Stimulated activated naive CD8-positive, alpha-beta T cell treated with anti-CD3 and anti-CD28 coated beads, Interleukin-15, Interleukin-2, amounts not matched to agents 100 U/mL and 50 U/mL, for 24 hours (primary cell): ENCODE data around the gene TIMM8A.
"Not testable (repeated sequence)": the region's sequence is repeated elsewhere in the genome, so short reads cannot be mapped to it uniquely, and the experiment has no call there.

ENCODE experiments used
- ATAC-seq: fragments of 150-1000 bp; cut with Tn5 transposase; one replicate; pipeline ENCODE4 v1.10.0; 2021
- DNase-seq: peaks from one replicate; pipeline ENCODE4 v3.0.0; 2021

The TIMM8A gene

DNA sequence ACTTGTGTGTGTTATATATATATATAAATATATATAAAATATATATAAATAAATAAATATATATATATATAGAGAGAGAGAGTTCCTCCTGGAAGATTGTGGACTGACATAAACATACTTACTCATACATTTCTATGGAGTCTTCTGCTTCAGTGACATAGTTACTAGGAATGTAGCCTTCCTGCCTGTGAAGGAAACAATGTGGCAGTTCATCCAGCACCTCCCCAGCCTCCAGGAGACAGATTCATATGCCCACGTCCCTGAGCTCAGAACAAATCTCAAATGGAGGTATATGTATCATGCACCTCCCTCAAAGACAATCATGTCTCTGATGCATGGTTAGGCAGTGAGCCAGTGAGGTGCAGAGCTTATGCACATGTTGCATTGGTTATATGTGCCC lies 11.4 kb upstream of the TIMM8A start:
- no peak for ATAC-seq

DNA sequence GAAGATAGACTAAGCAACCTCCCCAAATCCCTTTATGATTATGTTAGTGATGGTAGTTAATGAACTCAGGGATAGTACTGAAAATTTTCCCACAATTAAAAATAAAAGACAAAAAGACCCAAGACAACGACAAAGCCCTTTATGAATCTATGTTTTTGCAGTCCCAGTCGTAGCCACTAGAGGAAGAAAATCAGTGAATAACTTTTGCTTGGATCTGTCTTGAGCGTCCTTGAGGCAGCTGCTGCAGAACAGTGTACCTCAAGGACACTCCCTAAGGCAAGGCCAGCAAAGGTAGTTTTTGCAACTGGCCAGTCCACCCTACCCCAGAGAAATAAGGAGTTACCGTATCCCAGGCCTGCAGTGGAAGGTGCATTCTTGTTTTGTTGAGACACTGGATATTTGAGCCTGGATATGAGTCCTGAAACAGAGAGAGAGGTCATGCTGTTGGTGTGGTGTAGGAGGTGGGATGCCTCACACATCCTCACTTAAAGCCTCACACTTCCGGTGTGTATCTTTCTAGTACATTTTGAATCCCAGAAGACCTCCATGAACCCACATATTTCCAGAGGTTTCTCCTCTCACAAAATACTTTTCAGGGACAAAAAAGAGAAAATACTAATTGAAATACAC lies 8.7 kb upstream of the TIMM8A start:
- DNase-seq: no peak
- no peak for ATAC-seq

More for the DNA sequence above, 11.4 kb upstream of the TIMM8A start:
- no peak for DNase-seq

DNA sequence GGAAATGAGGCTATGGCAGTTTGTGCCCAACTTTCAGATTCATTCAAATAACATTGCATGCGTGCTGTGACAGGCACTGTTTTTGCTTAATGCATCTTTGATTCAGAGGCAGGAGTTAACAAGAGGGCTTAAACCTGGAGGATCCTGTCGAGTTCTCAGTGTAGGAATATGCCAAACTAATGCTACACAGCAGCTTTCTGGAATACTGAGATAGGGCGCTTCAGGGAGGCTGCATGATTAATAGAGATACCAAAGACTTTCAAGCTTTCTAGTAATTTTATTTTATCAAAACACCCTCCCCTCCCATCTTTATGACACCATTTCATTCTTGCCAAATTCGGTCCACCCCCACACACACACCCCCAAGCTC lies 636 bp upstream of the TIMM8A start:
- ATAC-seq (no peak), DNase-seq (no peak)

DNA sequence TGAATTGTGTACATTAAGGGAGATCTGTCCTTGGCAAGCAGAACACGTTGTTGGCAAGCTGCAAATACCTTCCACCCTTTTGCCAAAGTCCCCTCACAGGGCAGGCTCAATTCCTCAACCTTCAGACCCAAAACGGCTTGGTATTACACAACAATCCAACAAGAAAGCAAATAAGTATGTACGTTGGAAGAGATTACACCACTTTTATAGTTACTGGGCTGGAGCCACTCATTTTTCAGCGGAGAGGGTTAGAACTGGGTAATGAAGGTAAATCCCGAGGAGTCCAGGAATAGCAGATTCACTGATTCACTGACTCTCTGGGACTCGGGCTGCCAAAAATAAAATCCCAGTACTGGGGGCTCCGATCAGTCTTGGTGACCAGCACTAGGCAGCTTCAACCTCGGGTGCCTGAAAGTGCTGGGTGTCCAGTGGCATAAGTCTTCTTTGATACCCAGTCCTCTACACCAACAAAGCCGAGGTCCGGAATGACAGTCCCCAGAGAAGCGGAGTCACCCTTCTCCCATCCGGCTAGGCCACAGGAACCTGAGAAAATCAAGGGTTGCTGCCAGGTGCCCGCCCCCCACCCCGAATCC lies 587 bp downstream of the TIMM8A start:
- DNase-seq (no peak), ATAC-seq (no peak)

DNA sequence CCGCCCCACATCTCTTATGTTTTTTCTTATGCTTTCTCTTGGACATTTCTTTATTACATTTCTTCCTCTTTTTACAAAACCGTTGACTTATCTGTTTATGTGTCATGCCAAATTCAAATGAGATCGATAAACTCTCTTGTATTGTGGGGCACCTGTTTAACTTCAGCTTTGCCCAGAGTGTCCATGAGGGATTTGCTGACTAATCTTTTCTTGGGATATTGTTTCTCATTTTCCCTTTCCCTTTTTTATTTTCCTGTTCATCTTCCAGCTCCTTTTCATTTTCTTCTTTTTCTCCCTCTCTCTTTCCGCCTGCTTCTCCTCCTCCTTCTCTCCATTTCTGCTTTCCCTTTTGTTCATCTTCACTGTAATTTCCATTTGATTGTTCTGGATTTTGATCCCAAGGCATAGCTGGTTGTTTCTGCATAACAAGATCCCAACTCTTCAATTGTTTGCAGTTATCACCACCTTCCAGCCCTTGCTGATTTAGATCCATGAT lies 10.7 kb downstream of the TIMM8A start:
- no peak for ATAC-seq

DNA sequence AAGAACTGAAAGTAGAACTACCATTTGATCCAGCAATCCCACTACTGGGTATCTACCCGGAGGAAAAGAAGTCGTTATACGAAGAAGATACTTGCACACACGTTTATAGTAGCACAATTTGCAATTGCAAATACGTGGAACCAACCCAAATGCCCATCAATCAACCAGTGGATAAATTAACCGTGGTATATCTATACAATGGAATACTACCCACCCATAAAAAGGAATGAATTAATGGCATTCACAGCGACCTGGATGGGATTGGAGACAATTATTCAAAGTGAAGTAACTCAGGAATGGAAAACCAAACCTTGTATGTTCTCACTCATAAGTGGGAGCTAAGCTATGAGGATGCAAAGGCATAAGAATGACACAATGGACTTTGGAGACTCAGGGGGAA lies 14.2 kb downstream of the TIMM8A start:
- not testable (repeated sequence) for DNase-seq, ATAC-seq

More for the DNA sequence above, 10.7 kb downstream of the TIMM8A start:
- DNase-seq: no peak

DNA sequence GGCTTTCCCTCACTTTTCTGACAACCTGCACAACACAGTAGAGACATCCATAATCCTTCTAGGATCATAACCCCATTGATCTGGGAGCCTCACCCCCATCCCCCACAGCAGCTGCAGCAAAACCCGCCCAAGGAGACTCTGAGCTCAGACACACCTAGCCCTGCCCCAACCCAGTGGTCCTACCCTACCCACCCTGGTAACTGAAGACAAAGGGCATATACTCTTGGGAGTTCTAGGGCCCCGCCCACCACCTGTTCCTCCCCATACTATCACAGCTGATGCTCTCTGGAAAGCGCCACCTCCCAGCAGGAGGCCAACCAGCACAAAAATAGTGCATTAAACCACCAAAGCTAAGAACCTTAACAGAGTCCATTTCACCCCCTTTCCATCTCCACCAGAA lies 21.9 kb downstream of the TIMM8A start:
- not testable (repeated sequence) for ATAC-seq, DNase-seq

DNA sequence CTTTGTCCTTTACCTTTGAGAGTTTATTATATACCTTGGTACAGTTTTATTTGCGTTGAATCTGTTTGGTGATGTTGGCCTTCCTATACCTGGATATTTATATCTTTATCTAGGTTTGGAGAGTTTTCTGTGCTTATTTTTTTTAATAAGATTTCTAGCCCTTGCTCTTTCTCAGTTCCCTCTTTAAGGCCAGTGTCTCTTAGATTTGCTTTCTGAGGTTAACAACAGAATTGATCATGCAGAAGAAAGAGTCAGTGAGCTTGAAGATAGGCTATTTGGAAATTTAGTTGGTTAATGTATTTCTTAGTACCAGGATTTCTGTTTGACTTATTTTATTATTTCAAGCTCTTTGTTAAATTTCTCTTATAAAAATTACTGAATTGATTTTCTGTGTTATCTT lies 44.8 kb downstream of the TIMM8A start:
- no peak for ATAC-seq
- no peak for DNase-seq
